ENCODE data around the gene CCDC142.
"Not testable (repeated sequence)": the region's sequence is repeated elsewhere in the genome, so short reads cannot be mapped to it uniquely, and the experiment has no call there.

Gene CCDC142

GRCh38 chr2:74497777-74498499 is 15.1 kb upstream of the CCDC142 start:
- no peak for DNase-seq

- DNase-seq, result no peak
Observed at GRCh38 chr2:74496997-74497776, 14.4 kb upstream of the CCDC142 start.

- DNase-seq, result no peak
Observed at GRCh38 chr2:74495440-74495839, 12.6 kb upstream of the CCDC142 start.

- DNase-seq, result no peak
Observed at GRCh38 chr2:74493546-74493945, 10.7 kb upstream of the CCDC142 start.

DNA sequence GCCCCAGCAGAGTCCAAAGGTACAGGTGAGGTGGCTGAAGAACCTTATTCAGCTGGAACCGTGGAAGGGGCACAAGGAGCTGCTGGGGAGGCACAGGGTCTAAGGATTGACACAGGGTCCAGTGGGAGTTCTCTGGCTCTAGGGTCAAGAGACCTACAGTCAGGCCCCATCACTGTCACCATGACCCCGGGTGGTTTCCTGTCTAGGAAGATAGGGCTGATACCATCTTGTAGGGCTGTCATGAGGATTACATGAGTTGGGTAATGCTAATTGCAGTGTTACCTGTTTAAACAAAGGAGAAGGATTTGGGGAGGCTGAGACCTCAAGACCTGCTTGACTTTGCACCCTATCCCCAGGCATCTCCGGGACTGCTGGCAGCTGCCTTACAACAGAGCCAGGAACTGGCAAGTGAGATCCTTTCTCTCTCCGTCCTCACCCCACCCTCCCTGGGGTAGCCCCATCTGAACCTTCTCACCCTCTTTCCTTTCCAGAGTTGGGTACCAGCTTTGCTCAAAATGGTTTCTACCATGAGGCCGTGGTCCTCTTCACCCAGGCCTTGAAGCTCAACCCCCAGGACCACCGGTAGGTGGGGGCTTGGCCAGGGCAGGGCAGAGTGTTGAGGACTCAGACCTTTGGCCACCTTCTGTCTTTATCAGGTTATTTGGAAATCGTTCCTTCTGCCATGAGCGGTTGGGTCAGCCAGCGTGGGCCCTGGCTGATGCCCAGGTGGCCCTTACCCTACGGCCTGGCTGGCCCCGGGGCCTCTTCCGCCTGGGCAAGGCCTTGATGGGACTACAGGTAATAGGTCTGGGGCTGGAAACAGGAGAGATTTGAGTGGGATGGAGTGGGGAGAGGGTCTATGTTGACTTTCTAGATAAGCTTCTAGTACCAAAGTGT is 9.1 kb upstream of the CCDC142 start:
- DNase-seq, result no peak

- DNase-seq, result no peak
Observed at GRCh38 chr2:74489906-74490305, 7.1 kb upstream of the CCDC142 start.

- DNase-seq, result no peak
Observed at GRCh38 chr2:74488643-74489481, 6.1 kb upstream of the CCDC142 start.

- DNase-seq, result no peak
Observed at GRCh38 chr2:74486141-74486540, 3.3 kb upstream of the CCDC142 start.

GRCh38 chr2:74483675-74484164 is 922 bp upstream of the CCDC142 start:
- not testable (repeated sequence) for DNase-seq

DNA sequence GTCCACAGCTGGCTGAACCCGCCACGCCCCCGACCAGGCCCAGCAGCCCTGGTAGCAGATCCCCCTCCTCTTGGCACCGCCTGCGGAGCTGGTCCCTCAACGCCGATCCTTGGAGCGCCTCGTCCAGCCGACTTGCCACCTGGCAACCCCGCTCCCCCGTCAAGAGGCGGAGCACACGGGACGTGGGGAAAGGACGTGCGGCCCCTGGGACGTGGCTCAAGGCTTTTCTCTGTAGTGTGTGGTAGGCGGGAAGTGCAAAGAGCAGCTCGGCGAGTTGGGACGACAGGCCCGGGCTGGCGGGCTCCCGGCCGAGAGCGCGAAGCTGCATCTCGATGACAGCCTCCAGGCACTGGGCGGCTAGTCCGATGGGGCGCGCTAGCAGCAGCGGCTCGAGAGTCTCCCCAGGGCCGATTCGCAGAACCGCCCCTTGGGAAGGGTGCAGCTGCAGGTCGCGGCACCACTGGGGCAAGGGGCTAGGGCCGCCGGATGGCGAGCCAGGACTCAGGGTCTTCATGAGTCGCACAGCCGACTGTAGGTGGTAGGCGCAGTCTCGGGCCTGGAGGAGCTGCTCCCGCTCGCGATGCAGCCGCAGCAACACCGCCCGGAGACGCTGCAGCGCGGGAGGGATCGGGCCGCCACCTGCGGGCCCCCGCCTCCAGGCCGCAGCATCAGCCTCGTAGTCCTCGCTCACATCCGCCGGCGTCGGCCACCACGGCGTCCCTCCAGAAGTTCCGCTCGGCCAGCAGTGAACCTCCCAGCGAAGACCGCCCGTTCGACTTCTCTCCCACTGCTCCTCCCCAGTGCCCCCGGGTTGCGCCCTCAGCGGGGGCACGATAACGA is 617 bp downstream of the CCDC142 start:
- peak; percentile 57 for DNase-seq

DNA sequence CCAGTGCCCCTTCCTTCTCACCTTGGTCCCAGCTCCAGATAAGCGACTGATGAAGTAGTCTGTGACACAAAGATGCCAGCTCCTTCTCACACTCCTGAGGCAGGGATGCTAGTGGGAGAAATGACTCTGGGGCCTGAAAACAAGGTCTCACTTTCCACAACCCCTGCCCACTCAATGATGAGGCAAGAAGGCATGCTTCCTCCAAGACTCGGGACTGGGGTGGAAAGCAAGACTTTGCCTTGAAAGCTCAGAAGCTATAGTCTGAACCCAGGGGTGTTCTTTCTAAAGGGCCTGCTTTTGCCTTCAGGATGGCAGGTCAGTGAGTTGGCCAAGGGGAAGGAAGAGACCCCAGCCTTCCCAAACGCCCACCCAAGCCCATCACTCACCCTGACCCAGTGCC is 1.4 kb downstream of the CCDC142 start:
- DNase-seq, result no peak

GRCh38 chr2:74474899-74475298 is 7.9 kb downstream of the CCDC142 start:
- DNase-seq, result no peak

DNA sequence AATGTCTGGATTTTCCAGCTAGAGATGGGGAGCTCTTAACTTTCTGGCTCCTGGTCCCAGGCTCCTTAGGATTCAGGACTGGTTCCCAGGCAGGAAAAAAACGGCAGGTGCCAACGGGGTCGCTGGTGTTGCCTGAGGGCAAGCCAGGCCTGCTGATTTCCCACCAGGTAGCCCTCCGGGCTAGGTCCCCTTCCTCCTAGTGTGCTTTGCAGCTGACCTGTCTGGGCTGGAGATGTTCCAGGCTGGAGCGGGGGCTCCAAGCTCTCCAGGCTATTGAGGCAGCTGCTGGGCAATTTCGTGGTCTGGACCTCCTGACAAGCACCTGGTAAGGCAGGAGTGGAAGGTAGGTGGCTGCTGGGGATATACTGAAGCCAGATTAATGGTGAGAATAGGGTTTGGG is 8.3 kb downstream of the CCDC142 start:
- no peak for DNase-seq

GRCh38 chr2:74472945-74473258 is 9.9 kb downstream of the CCDC142 start:
- DNase-seq, result no peak

- DNase-seq, result peak; percentile 92
Observed at GRCh38 chr2:74472086-74472944, 10.5 kb downstream of the CCDC142 start, which contains the start of gene MRPL53. TSS of gene MRPL53 (minus strand) at chr2:74472680. CDS start at chr2:74472660, 20 bp downstream.

DNA sequence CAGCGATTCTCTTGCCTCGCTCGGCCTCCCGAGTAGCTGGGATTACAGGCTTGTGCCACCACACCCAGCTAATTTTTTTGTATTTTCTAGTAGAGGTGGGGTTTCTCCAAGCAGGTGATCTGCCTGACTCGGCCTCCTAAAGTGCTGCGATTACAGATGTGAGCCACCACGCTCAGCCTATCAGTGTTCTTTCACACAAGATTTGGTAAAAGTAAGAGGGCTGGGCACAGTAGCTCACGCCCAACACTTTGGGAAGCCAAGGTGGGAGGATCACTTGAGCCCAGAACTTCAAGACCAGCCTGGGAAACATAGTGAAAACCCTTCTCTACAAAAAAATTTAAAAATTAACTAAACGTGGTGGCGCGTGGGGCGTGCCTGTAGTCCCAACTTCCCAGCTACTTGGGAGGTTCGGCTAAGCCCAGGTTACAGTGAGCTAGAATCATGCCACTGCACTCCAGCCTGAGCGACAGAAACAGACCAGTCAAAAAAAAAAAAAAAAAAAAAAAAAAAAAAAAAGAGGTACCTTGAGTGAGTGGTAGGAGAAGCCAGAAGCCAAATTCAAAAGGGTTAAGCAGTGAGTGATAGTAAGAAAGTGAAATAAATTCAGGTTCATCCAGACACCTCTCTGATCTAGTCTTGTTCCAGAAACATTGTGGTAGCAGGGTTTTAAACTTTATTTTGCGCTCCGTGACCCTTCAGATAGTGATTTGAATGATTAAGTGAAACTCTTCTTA is 11.3 kb downstream of the CCDC142 start:
- no peak for DNase-seq

DNA sequence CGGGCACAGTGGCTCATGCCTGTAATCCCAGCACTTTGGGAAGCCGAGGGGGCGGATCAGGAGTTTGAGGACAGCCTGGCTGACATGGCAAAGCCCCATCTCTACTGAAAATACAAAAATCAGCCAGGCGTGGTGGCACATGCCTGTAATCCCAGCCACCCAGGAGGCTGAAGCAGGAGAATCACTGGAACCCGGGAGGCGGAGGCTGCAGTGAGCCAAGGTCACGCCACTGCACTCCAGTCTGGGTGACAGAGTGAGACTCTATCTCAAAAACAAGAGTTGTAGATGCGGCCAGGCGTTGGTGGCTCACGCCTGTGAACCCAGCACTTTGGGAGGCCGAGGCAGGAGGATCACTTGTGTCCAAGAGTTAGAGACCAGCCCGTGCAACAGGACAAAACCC is 12.1 kb downstream of the CCDC142 start:
- not testable (repeated sequence) for DNase-seq

- no peak for DNase-seq
Observed at GRCh38 chr2:74464406-74464805, 18.4 kb downstream of the CCDC142 start.

DNA sequence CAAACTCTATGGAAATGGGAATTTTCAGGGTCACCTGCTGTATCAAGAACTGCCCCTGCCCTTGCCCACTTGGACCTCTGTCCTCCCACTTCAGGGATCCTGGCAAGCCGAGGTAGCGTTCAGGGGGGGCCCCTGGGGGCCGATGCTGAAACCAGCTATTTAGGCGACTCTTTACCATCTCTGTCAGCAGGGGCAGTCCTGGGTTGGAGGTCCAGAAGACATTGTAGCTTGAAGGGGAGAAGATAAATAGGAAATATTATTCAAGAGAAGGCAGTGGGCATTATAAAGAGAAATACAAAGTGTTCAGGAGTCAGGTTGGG is 20.1 kb downstream of the CCDC142 start:
- no peak for DNase-seq
